ENCODE measurements around the gene LGI2. TPM values are rescaled to one million over a fixed set of nuclear protein-coding genes. Genes with fewer than 3 reads are reported as not detected.
A peak's percentile ranks its signal among the peaks of the same experiment; 100 is the strongest.

Gene LGI2
- total and polyA plus RNA-seq, 9 of the 15 experiments (the other 6 are each of a cell fraction or from before 2014, with no cell fraction given): 0.03 to 0.07 TPM; not detected in 7

GRCh38 chr4:25058796-25059195 is 28.1 kb upstream of the LGI2 start:
- no peaks in the 10 kb centered on the region; a peak in 1 of 5 replicates for H3K4me1 ChIP-seq (replicated peaks in 1 of 2; ENCODE audit: control insufficient read depth in 2 of 2, insufficient read depth in 2 of 2, low read length in 2 of 2)
- ChIA-PET CTCF (ENCODE audit: low intra/inter-chr PET ratio) (no interaction called here), POLR2A (no interaction called here)
- DNase-seq (ENCODE audit: extremely low read depth in 1 of 4, low spot score in 3 of 4) (no peak), FAIRE-seq (no peak), ATAC-seq (no peak)
- no peak overlapping the region for H3K9ac ChIP-seq (ENCODE audit: insufficient read depth in 1 of 2, low read depth in 2 of 2, low read length in 2 of 2)
- no peaks in the 10 kb centered on the region for H4K20me1 ChIP-seq (replicated peaks; ENCODE audit: control insufficient read depth, insufficient read depth, low read length)
- WGBS (ENCODE audit: insufficient coverage, low coverage, missing lambda C conversion rate): 43% methylated on average over 8 of the region's 8 CpGs
- H3K27ac ChIP-seq (ENCODE audit: extremely low read depth, low read depth, low read length): no peak overlapping the region
- H2AFZ ChIP-seq (ENCODE audit: low read depth, low read length): 0 out of 2 replicates have a peak overlapping the region, but pooled peaks have one; percentile 2
- H3K4me2 ChIP-seq (ENCODE audit: insufficient read depth, low read length): no peak overlapping the region
- no peaks in the 10 kb centered on the region for H3K9me1 ChIP-seq (ENCODE audit: control insufficient read depth, insufficient read depth, low read length)
- no TSS peak for BruUV-seq (replicated peaks)
- H3K9me3 ChIP-seq (replicated peaks; ENCODE audit: control insufficient read depth, insufficient read depth, low read depth, low read length): no peaks in the 10 kb centered on the region
- no peaks in the 10 kb centered on the region for H3K36me3 ChIP-seq (ENCODE audit: control insufficient read depth, insufficient read depth, low read length)
- no peak overlapping the region for H3K4me3 ChIP-seq
- no peaks in the 10 kb centered on the region for H3K79me2 ChIP-seq (ENCODE audit: control insufficient read depth, insufficient read depth, low read length)
- in situ Hi-C loops (cut with MboI): no loop called here
- H3K27me3 ChIP-seq (ENCODE audit: control insufficient read depth in 2 of 2, insufficient read depth in 2 of 2, low read length in 2 of 2): peaks cover 0 to 5% of the 10 kb centered on the region in 2 experiments; a peak in 1 of 5 replicates
- TF ChIP-seq POLR2B (IDR thresholded peaks at IDR 0.05; ENCODE audit: low read depth, partially characterized antibody) (no peak), RBM14 (IDR thresholded peaks at IDR 0.05; ENCODE audit: borderline replicate concordance, insufficient read depth, low read depth, low read length) (no peak)
- intact Hi-C loops (cut with micrococcal nuclease): no loop called here

- Histone ChIP-seq H3K79me2 (ENCODE audit: control insufficient read depth, insufficient read depth, low read length) (no peaks in the 10 kb centered on the region), H3K9me3 (replicated peaks; ENCODE audit: control insufficient read depth, insufficient read depth, low read depth, low read length) (no peaks in the 10 kb centered on the region), H3K36me3 (ENCODE audit: control insufficient read depth, insufficient read depth, low read length) (no peaks in the 10 kb centered on the region), H3K4me1 (replicated peaks in 1 of 2; ENCODE audit: control insufficient read depth in 2 of 2, insufficient read depth in 2 of 2, low read length in 2 of 2) (no peaks in the 10 kb centered on the region; a peak in 2 of 5 replicates), H2AFZ (ENCODE audit: low read depth, low read length) (no peak overlapping the region), H3K9ac (ENCODE audit: insufficient read depth in 1 of 2, low read depth in 2 of 2, low read length in 2 of 2) (no peak overlapping the region), H4K20me1 (replicated peaks; ENCODE audit: control insufficient read depth, insufficient read depth, low read length) (no peaks in the 10 kb centered on the region), H3K27me3 (ENCODE audit: control insufficient read depth in 2 of 2, insufficient read depth in 2 of 2, low read length in 2 of 2) (peaks cover 0 to 5% of the 10 kb centered on the region in 2 experiments; a peak in 1 of 5 replicates), H3K27ac (ENCODE audit: extremely low read depth, low read depth, low read length) (no peak overlapping the region), H3K4me3 (no peak overlapping the region), H3K9me1 (ENCODE audit: control insufficient read depth, insufficient read depth, low read length) (no peaks in the 10 kb centered on the region), H3K4me2 (ENCODE audit: insufficient read depth, low read length) (no peak overlapping the region)
- DNase-seq (ENCODE audit: extremely low read depth in 1 of 4, low spot score in 3 of 4) (no peak), FAIRE-seq (no peak), ATAC-seq (no peak)
- BruUV-seq (replicated peaks): no TSS peak
- intact Hi-C loops (cut with micrococcal nuclease) (no loop called here), in situ Hi-C loops (cut with MboI) (no loop called here)
- TF ChIP-seq ARID4B (CRISPR knock-in tag; IDR thresholded peaks at IDR 0.05) (no peak), ZNF717 (CRISPR knock-in tag; IDR thresholded peaks at IDR 0.05) (no peak), NR2C2 (CRISPR knock-in tag; IDR thresholded peaks at IDR 0.05) (no peak), NR2C2 (tag; IDR thresholded peaks at IDR 0.05) (no peak), PYGO2 (tag; IDR thresholded peaks at IDR 0.05) (no peak), ZNF785 (CRISPR knock-in tag; IDR thresholded peaks at IDR 0.05) (no peak)
- POLR2A ChIA-PET: interaction anchor here (0.6 to 0.7 kb wide), 2 partner anchors 344 to 354 kb away, joined by 3 read pairs; no protein-coding TSS in a partner anchor
- WGBS (ENCODE audit: insufficient coverage, low coverage, missing lambda C conversion rate): 23% methylated on average over 7 of the region's 8 CpGs
- CTCF ChIA-PET (ENCODE audit: low intra/inter-chr PET ratio): no interaction called here
Measured at GRCh38 chr4:25057299-25057698, 26.6 kb upstream of the LGI2 start.
